ENCODE results near the gene DNAJC10. TPM values are rescaled to one million over a fixed set of nuclear protein-coding genes. Genes with fewer than 3 reads are reported as not detected.

DNAJC10 gene
- total RNA-seq, 2 donors from 2014 or later: 42.8 to 52.9 TPM

- no peak for DNase-seq (ENCODE audit: low spot score)
- Histone ChIP-seq H3K27me3 (replicated peaks; ENCODE audit: insufficient read depth) (no peaks in the 10 kb centered on the region), H3K4me1 (replicated peaks) (no peaks in the 10 kb centered on the region), H3K4me3 (no peak overlapping the region), H3K36me3 (no peaks in the 10 kb centered on the region), H3K27ac (no peak overlapping the region), H3K9me3 (no peaks in the 10 kb centered on the region)
- WGBS: 72% methylated on average over 1 of the region's 1 CpG
- intact Hi-C loops (cut with DNase I): no loop called here
- TF ChIP-seq POLR2AphosphoS5 (IDR thresholded peaks at IDR 0.05) (no peak), CTCF (IDR thresholded peaks at IDR 0.05) (peak in 3 of 4 experiments; percentile 28 to 48 (median 39)), POLR2A (IDR thresholded peaks at IDR 0.05) (no peak)
These were observed 68.7 kb downstream of the DNAJC10 start for GRCh38 chr2:182784777-182785176.

- 79% methylated on average over 2 of the region's 2 CpGs for WGBS
- no peaks in the 10 kb centered on the region for H3K27me3 ChIP-seq (replicated peaks; ENCODE audit: insufficient read depth)
These were observed 76.4 kb downstream of the DNAJC10 start for GRCh38 chr2:182792441-182792840.

GRCh38 chr2:182798736-182799135 is 82.7 kb downstream of the DNAJC10 start:
- no peak overlapping the region for H3K27ac ChIP-seq
- WGBS: 72% methylated on average over 2 of the region's 2 CpGs
- no peaks in the 10 kb centered on the region for H3K4me1 ChIP-seq (replicated peaks)
- TF ChIP-seq CTCF (IDR thresholded peaks at IDR 0.05) (no peak), POLR2AphosphoS5 (IDR thresholded peaks at IDR 0.05) (no peak), POLR2A (IDR thresholded peaks at IDR 0.05) (no peak)
- intact Hi-C loops (cut with DNase I): no loop called here
- H3K9me3 ChIP-seq: no peaks in the 10 kb centered on the region
- DNase-seq (ENCODE audit: low spot score): no peak
- H3K27me3 ChIP-seq (replicated peaks; ENCODE audit: insufficient read depth): no peaks in the 10 kb centered on the region
- no peak overlapping the region for H3K4me3 ChIP-seq
- no peaks in the 10 kb centered on the region for H3K36me3 ChIP-seq

More at GRCh38 chr2:182792441-182792840, 76.4 kb downstream of the DNAJC10 start:
- intact Hi-C loops (cut with DNase I): no loop called here
- Histone ChIP-seq H3K27ac (no peak overlapping the region), H3K9me3 (no peaks in the 10 kb centered on the region), H3K4me1 (replicated peaks) (no peaks in the 10 kb centered on the region), H3K4me3 (no peak overlapping the region), H3K36me3 (no peaks in the 10 kb centered on the region)
- DNase-seq (ENCODE audit: low spot score): no peak
- TF ChIP-seq POLR2A (IDR thresholded peaks at IDR 0.05): no peak
- TF ChIP-seq POLR2AphosphoS5 (IDR thresholded peaks at IDR 0.05): no peak
- TF ChIP-seq CTCF (IDR thresholded peaks at IDR 0.05): no peak

GRCh38 chr2:182804128-182804527 is 88.1 kb downstream of the DNAJC10 start:
- H3K27ac ChIP-seq: no peak overlapping the region
- DNase-seq (ENCODE audit: low spot score): no peak
- TF ChIP-seq POLR2AphosphoS5 (IDR thresholded peaks at IDR 0.05): no peak
- intact Hi-C loops (cut with DNase I): no loop called here
- no peaks in the 10 kb centered on the region for H3K27me3 ChIP-seq (replicated peaks; ENCODE audit: insufficient read depth)
- no peaks in the 10 kb centered on the region for H3K36me3 ChIP-seq
- H3K4me1 ChIP-seq (replicated peaks): no peaks in the 10 kb centered on the region
- no peaks in the 10 kb centered on the region for H3K9me3 ChIP-seq
- no peak overlapping the region for H3K4me3 ChIP-seq
- WGBS: 79% methylated on average over 5 of the region's 5 CpGs

- no peaks in the 10 kb centered on the region for H3K36me3 ChIP-seq
- intact Hi-C loops (cut with DNase I): no loop called here
- H3K4me3 ChIP-seq: no peak overlapping the region
- H3K4me1 ChIP-seq (replicated peaks): no peaks in the 10 kb centered on the region
- H3K27me3 ChIP-seq (replicated peaks; ENCODE audit: insufficient read depth): no peaks in the 10 kb centered on the region
- no peak overlapping the region for H3K27ac ChIP-seq
- no peak for DNase-seq (ENCODE audit: low spot score)
- 72% methylated on average over 3 of the region's 3 CpGs for WGBS
- H3K9me3 ChIP-seq: no peaks in the 10 kb centered on the region
- no peak for TF ChIP-seq POLR2A (IDR thresholded peaks at IDR 0.05)
- TF ChIP-seq POLR2AphosphoS5 (IDR thresholded peaks at IDR 0.05): no peak
- TF ChIP-seq CTCF (IDR thresholded peaks at IDR 0.05): no peak
These were observed 91.3 kb downstream of the DNAJC10 start for GRCh38 chr2:182807319-182807718.

Data from prostate gland (tissue), 2 donors.